Thymus (tissue), 11 donors: ENCODE data around the gene IER5. TPM values are rescaled to one million over a fixed set of nuclear protein-coding genes. Genes with fewer than 3 reads are reported as not detected.
A peak's percentile ranks its signal among the peaks of the same experiment; 100 is the strongest.

ENCODE experiments used
- DNase-seq, 9 donors: peaks; one replicate each; pipeline ENCODE4 v3.0.0-alpha.2; 2013; ENCODE audit warnings: low spot score in 9 of 9, low read depth in 6 of 9, missing footprints in 1 of 9
- H3K27ac ChIP-seq, 2 donors: one replicate each; pipeline ENCODE4 v1.5.1; 2013; ENCODE audit warnings: control low read depth in 1 of 2, low read depth in 1 of 2, low read length in 1 of 2, mild to moderate bottlenecking in 1 of 2, moderate library complexity in 1 of 2
- H3K27me3 ChIP-seq, 2 donors: one replicate each; pipeline ENCODE4 v1.5.1; 2013; ENCODE audit warnings: low read length in 1 of 2; ENCODE audit not compliant: control insufficient read depth in 2 of 2, insufficient read depth in 1 of 2
- H3K36me3 ChIP-seq, 2 donors: one replicate each; pipeline ENCODE4 v1.5.1; 2013; ENCODE audit warnings: low read length in 1 of 2, mild to moderate bottlenecking in 1 of 2, moderate library complexity in 1 of 2; ENCODE audit not compliant: control insufficient read depth in 2 of 2, insufficient read depth in 2 of 2
- H3K4me1 ChIP-seq, 2 donors: one replicate each; pipeline ENCODE4 v1.5.1; 2013; ENCODE audit warnings: low read length in 2 of 2; ENCODE audit not compliant: control insufficient read depth in 2 of 2, insufficient read depth in 2 of 2
- H3K4me3 ChIP-seq, 2 donors: one replicate each; pipeline ENCODE4 v1.5.1; 2013; ENCODE audit warnings: low read length in 2 of 2, control low read depth in 1 of 2, mild to moderate bottlenecking in 1 of 2
- H3K9me3 ChIP-seq, 2 donors: one replicate each; pipeline ENCODE4 v1.5.1; 2013; ENCODE audit warnings: low read length in 1 of 2, mild to moderate bottlenecking in 1 of 2; ENCODE audit not compliant: control insufficient read depth in 2 of 2, insufficient read depth in 1 of 2
- WGBS: extraction: QIAGEN DNeasy Blood & Tissue Kit; methylation state at CpG from one replicate; pipeline ENCODE4 v1.1.7; 2013; 5-methylcytosine and 5-hydroxymethylcytosine counted together
- polyA plus RNA-seq: library from polyadenylated mRNA; stranded (reverse); fragments of 200-250 nt; gene quantifications from one replicate; pipeline ENCODE4 v1.2.3, GENCODE V29; 2013
- total RNA-seq: library from RNA; stranded (reverse); fragments of 120-200 nt; gene quantifications from one replicate; pipeline ENCODE4 v1.2.4, GENCODE V29; 2013
- donor health status: healthy.

The IER5 gene
- total and polyA plus RNA-seq, 2 donors: 14.8 to 19.3 TPM

DNA sequence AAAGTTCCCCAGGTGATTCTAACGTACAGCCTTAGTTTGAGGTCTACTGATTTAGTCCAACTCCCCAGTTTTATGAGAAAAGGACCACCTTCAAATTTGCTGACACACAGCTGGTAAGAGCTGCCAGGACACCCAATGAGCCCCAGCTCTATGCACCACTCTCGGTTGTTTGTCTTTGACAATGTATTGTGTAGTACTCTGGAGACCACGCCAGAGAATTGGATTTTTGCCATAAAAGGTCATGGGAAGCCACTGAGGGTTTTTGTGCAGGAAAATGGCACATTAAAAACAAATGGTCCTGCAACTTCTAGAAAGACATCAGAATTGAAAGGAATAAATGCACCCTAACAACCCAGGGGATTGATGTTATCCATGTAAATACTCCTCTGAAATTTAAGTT lies 7.1 kb upstream of the IER5 start:
- Histone ChIP-seq H3K9me3 (no peaks in the 10 kb centered on the region), H3K36me3 (no peaks in the 10 kb centered on the region), H3K27ac (no peak overlapping the region), H3K4me3 (no peak overlapping the region), H3K4me1 (peaks cover 0 to 9% of the 10 kb centered on the region in 2 donors), H3K27me3 (no peaks in the 10 kb centered on the region)
- WGBS: 74% methylated on average over 3 of the region's 3 CpGs
- no peak for DNase-seq

- Histone ChIP-seq H3K27ac (no peak overlapping the region), H3K9me3 (no peaks in the 10 kb centered on the region), H3K4me3 (no peak overlapping the region), H3K4me1 (peaks cover 4 to 19% of the 10 kb centered on the region in 2 donors), H3K36me3 (no peaks in the 10 kb centered on the region), H3K27me3 (no peaks in the 10 kb centered on the region)
- peak in 3 of 9 donors; percentile 61 to 82 (median 69) for DNase-seq
- WGBS: 48% methylated on average over 6 of the region's 6 CpGs
These were observed 4.5 kb upstream of the IER5 start for GRCh38 chr1:181083842-181084605.

GRCh38 chr1:181084606-181084969 lies 3.9 kb upstream of the IER5 start:
- WGBS: 25% methylated on average over 4 of the region's 4 CpGs
- Histone ChIP-seq H3K27ac (no peak overlapping the region), H3K4me3 (no peak overlapping the region), H3K4me1 (peaks cover 4 to 19% of the 10 kb centered on the region in 2 donors), H3K27me3 (no peaks in the 10 kb centered on the region), H3K36me3 (no peaks in the 10 kb centered on the region), H3K9me3 (peaks cover 0 to under 1% of the 10 kb centered on the region in 2 donors)
- no peak for DNase-seq

GRCh38 chr1:181086091-181086490 lies 2.4 kb upstream of the IER5 start:
- Histone ChIP-seq H3K27ac (no peak overlapping the region), H3K36me3 (no peaks in the 10 kb centered on the region), H3K9me3 (peaks cover 0 to 4% of the 10 kb centered on the region in 2 donors), H3K27me3 (no peaks in the 10 kb centered on the region), H3K4me1 (peaks cover 10 to 31% of the 10 kb centered on the region in 2 donors), H3K4me3 (no peak overlapping the region)
- 96% methylated on average over 1 of the region's 1 CpG for WGBS
- DNase-seq: no peak

- DNase-seq: no peak
- Histone ChIP-seq H3K27ac (peak overlapping the region in 1 of 2 donors; percentile 52), H3K4me3 (no peak overlapping the region), H3K4me1 (peaks cover 11 to 31% of the 10 kb centered on the region in 2 donors), H3K27me3 (no peaks in the 10 kb centered on the region), H3K9me3 (peaks cover 0 to 4% of the 10 kb centered on the region in 2 donors), H3K36me3 (no peaks in the 10 kb centered on the region)
- WGBS: 78% methylated on average over 5 of the region's 5 CpGs
These were observed 1.6 kb upstream of the IER5 start for GRCh38 chr1:181086926-181087325.

GRCh38 chr1:181087400-181087901 lies 1.0 kb upstream of the IER5 start:
- DNase-seq: peak in 1 of 9 donors; percentile 60
- no peak overlapping the region for H3K4me3 ChIP-seq
- peaks cover 0 to 4% of the 10 kb centered on the region in 2 donors for H3K9me3 ChIP-seq
- H3K36me3 ChIP-seq: no peaks in the 10 kb centered on the region
- WGBS: 27% methylated on average over 8 of the region's 8 CpGs
- H3K27ac ChIP-seq: peak overlapping the region in 1 of 2 donors; percentile 52
- peaks cover 11 to 31% of the 10 kb centered on the region in 2 donors for H3K4me1 ChIP-seq
- H3K27me3 ChIP-seq: no peaks in the 10 kb centered on the region

GRCh38 chr1:181089017-181089675 lies 646 bp downstream of the IER5 start:
- peaks cover 0 to 2% of the 10 kb centered on the region in 2 donors for H3K36me3 ChIP-seq
- peak overlapping the region; percentile 83 to 89 for H3K27ac ChIP-seq
- peak in 2 of 9 donors; percentile 23 to 45 for DNase-seq
- peaks cover 0 to 4% of the 10 kb centered on the region in 2 donors for H3K9me3 ChIP-seq
- peaks cover 11 to 30% of the 10 kb centered on the region in 2 donors for H3K4me1 ChIP-seq
- no peaks in the 10 kb centered on the region for H3K27me3 ChIP-seq
- WGBS: under 1% methylated on average over 97 of the region's 97 CpGs
- peak overlapping the region; percentile 80 to 83 for H3K4me3 ChIP-seq

DNA sequence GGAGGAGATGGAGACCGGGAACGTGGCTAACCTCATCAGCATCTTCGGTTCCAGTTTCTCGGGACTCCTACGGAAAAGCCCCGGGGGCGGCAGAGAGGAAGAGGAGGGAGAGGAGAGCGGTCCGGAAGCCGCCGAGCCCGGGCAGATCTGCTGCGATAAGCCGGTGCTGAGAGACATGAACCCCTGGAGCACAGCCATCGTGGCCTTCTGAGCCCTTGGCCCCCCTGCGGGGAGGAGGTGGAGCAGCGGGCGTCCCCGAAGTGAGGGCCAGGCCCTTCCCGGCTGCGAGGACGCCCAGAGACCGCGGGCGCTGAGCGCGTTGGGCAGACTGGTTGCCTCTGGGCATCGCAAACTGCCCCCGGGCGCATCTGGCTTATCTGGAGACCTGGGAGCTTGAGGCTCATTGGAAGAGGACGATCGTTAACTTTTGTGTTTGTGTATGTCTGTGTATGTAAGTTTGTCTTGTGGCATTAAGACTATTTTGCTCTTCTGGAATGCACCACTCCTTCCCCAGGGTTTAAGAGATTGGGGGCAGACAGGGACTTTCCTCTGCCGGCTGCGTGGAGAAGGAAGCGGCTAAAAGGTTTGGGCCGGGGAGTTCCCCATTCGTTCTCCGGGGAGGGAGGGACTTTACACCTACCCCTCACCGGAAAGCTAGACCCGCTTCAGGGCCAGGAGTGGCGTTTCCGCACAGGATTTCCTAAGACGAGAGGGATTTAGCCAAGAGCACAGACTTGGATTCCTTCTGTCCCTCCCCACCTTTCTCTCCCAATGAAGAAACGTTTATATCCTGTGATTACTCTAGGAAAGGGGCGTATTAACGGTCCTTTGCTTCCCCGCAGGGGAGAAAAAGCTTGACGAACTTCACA lies 1.4 kb downstream of the IER5 start:
- peak overlapping the region; percentile 80 to 83 for H3K4me3 ChIP-seq
- WGBS: under 1% methylated on average over 48 of the region's 48 CpGs
- DNase-seq: peak in 5 of 9 donors; percentile 39 to 77 (median 55)
- peak overlapping the region; percentile 83 to 89 for H3K27ac ChIP-seq
- H3K27me3 ChIP-seq: no peaks in the 10 kb centered on the region
- peaks cover 11 to 25% of the 10 kb centered on the region in 2 donors for H3K4me1 ChIP-seq
- H3K36me3 ChIP-seq: peaks cover 0 to 4% of the 10 kb centered on the region in 2 donors
- H3K9me3 ChIP-seq: peaks cover 0 to 4% of the 10 kb centered on the region in 2 donors
